HG02678 (cell line): Measurements from ENCODE around the gene TTC34.
"Not testable (repeated sequence)": the region's sequence is repeated elsewhere in the genome, so short reads cannot be mapped to it uniquely, and the experiment has no call there.

ENCODE experiments used
- ATAC-seq: cut with Tn5 transposase; IDR thresholded peaks from one replicate; pipeline ENCODE4 v1.9.1; 2021; ENCODE audit warnings: mild to moderate bottlenecking, moderate library complexity; ENCODE audit not compliant: unreplicated experiment

TTC34 gene

GRCh38 chr1:2630498-2631135 is 170.9 kb downstream of the TTC34 start:
- ATAC-seq, result no peak

DNA sequence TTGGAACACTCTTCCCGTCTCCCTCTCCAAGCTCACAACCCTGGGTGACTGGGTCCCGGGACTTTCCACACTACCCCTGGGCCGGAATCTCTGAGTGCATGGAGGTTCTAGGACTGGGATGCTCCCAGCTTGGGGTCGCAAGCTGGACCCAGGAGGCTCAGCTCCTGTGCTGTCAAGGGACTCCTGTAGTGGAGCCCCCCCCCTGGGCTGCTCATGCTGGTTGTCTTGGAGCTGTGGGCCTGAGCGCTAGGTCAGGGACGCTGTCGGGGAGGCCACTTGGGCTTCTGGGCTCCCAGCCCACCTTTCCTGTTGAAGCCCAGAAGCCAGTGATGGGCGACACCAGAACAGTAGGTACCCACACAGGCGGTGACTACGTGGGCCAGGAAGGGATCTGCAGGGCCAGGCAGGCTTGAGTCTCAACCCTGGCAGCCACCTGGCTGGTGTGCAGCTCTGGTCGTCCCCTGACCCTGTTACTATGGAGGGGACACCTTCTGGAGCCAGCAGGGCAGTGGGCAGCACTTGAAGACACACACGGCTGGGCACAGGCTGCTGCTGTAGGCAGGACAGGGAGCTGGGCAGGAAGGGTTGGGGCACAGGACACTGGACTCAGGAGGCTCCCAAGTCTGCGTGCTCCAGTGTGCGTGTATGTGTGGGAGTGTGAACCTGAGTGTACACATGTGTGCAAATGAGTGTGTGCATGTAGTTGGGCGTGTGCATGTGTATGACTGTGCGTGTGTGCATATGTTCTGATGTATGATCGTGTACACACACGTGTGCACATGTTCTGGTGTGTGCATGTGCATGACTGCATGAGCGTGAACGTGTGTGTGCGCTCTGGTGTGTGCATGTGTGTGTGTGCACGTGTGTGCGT is 171.6 kb downstream of the TTC34 start:
- ATAC-seq, result no peak

DNA sequence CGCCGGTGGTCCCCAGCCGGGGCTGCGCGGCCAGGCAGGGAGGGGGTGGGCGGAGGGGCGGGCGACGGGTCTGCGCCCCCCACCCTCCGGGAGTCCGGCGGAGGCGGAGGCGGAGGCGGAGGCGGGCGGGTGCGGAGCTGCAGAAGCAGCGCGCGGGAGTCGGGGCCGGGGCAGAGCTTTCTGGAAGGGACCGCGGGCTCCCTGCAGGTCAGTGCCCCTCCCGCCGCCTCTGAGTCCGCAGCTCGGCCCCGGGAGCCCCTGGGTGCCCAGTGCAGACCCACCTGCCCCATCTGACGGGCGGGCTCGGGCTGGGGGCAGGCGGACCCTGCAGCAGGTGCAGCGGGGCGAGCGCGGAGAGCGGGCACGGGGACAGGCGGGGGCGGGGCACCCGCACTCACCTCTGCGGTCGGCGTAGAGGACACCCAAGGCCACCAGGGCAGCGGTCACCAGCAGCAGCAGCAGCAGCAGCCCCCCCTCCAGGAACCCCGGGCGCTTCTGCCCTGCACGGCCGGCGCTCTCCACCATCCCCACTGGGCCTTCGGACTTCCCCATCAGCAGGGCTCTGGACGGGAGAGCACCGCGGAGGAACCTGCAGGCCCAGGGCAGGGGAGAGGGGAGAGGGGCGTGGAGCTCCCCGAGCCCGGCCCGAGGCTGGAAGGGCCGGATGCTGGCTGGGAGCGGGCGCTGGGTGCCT is 172.4 kb downstream of the TTC34 start:
- ATAC-seq, result no peak

DNA sequence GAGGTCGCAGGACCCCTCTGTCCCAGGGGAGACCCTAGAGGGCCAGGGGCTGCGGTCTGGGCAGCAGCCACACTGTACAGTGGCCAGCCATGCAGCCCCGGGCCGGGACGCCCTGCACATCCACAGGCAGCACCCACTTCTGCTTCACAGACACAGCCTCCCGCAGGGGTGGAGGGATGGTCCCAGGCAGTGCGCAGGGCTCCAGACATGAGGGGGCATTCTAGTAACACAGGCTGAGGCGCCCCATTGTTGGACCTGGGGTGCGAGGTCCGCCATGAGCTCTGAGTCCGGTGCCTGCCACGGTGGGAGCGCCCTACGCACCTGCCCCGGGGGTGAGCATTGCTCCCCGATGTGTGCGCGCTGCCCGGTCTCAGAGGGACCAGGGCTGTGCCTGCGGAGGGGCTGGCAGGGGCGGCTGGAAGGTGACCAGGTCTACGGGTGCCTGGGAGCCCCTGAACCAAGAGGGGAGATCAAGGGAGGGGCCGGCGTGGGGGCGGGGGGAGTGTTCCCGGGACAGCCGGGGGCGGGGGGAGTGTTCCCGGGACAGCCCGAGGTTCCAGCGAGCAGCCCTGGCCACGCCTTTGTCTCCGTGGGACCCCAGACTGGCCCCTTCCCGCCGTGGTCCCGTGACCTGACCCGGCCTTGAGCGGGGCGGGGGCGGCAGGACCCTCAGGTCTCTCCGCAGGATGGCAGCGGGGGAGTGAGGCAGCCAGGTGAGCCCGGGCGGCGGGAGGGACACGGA is 173.1 kb downstream of the TTC34 start:
- no peak for ATAC-seq

DNA sequence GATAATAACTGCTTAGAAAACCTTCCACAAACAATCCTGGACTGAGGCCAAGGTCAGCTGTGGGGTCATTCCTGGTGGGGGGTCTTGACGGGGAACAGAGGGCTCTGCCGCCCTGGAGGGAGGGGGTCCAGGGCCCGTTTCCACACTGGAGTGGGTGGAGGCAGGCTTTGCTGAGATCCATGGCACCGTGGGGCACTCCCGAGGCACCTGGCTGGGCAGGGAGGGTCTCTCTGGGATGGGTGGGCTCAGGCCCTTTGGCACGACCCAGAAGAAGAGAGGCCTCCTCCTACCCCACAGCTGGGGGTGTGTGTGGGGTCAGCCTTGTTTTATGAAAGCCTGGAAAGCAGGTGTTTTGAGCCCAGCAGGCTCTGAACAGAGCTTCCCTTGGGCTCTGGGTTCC is 173.7 kb downstream of the TTC34 start:
- ATAC-seq, result no peak

DNA sequence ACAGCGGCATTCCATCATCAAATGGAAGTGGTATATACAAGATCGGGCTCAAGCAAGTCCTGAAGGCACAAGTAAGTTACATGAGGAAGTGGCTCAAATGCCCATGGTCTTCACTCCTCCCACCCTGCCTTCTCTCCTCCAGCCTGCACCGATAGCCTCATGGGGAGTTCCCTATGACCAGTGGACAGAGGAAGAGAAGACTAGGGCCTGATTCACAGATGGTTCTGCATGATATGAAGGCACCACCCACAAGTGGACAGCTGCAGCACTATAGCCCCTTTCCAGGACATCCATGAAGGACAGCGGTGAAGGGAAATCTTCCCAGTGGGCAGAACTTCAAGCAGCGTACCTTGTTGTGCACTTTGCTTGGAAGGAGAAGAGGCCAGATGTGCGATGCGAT is 175.7 kb downstream of the TTC34 start:
- ATAC-seq, result not testable (repeated sequence)

DNA sequence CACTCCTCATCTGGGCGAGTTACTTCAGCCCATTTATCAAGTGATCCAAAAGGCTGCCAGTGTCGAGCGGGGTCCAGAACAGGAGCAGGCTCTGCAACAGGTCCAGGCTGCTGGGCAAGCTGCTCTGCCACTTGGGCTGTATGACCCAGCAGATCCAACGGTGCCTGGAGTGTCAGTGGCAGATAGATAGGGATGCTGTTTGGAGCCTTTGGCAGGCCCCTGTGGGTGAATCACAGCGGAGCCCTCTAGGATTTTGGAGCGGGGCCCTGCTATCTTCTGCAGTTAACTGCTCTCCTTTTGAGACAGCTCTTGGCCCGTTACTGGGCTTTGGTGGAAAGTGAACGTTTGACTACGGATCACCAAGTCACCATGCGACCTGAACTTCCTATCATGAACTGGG is 176.2 kb downstream of the TTC34 start:
- no peak for ATAC-seq

DNA sequence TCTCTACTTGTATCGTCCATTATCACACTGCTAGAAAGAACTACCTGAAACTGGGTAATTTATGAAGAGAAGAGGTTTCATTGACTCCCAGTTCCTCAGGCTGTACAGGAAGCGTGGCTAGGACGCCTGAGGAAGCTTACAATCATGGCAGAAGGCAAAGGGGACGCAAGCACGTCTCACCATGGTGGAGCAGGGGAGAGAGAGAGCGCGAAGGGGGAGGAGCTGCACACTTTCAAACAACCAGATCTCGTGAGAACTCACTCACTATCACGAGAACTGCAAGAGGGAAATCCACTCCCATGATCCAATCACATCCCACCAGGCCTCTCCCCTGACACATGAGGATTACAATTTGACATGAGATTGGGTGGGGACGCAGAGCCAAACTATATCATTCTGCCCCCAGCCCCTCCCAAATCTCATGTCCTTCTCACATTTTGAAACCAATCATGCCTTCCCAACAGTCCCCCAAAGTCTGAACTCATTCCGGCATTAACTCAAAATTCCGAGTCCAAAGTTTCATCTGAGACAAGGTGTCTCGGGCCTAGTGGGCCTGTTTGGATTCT is 176.7 kb downstream of the TTC34 start:
- ATAC-seq, result no peak

- ATAC-seq, result no peak
These were observed 177.7 kb downstream of the TTC34 start for GRCh38 chr1:2623571-2624337.

DNA sequence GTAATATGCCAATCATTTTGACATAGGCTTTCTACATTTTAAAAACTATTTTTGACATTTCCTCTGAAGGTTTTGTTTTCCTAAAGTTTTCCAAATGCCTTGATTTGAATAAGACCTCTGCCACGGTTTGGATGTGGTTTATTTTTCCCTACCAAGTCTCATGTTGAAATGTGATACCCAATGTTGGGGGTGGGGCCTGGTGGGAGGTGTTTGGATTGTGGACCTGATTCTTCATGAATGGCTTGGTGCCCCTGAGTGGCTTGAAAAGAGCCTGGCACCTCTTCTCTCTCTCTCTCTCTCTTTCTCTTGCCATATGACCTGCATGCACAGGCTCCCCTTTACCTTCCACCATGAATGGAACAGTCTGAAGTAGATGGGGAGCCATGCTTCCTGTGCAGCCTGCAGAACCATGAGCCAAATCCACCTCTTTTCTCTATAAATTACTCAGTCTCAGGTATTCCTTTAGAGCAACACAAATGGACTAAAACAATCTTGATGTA is 183.5 kb downstream of the TTC34 start:
- ATAC-seq, result no peak

- ATAC-seq, result no peak
These were observed 187.3 kb downstream of the TTC34 start for GRCh38 chr1:2614145-2614544.

- no peak for ATAC-seq
These were observed 188.7 kb downstream of the TTC34 start for GRCh38 chr1:2612591-2613365.

- no peak for ATAC-seq
These were observed 189.7 kb downstream of the TTC34 start for GRCh38 chr1:2611621-2612437.

DNA sequence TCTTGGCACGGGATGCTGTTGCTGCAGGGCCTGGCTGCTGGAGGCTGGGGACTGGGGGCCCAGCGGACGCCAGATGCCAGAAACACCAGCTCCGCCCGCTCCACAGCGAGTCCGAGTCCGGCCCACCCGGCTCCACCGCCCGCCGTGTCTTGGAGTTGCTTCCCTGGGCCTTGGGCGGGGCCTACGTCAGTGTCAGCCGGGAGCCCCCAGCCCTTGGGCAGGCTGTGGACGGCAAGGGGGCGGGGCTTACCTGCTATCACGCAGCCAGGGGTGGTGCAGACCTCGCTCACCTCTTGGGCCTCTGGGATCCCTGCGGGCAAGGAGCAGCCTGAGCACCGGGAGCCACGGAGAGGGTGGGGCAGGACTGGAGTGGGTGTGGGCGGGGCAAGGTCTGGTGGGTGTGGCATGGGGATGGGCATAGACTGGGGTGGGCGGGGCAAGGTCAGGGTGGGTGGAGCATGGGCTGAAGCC is 190.4 kb downstream of the TTC34 start:
- ATAC-seq, result no peak

GRCh38 chr1:2610036-2610959 is 191.2 kb downstream of the TTC34 start:
- ATAC-seq, result no peak

DNA sequence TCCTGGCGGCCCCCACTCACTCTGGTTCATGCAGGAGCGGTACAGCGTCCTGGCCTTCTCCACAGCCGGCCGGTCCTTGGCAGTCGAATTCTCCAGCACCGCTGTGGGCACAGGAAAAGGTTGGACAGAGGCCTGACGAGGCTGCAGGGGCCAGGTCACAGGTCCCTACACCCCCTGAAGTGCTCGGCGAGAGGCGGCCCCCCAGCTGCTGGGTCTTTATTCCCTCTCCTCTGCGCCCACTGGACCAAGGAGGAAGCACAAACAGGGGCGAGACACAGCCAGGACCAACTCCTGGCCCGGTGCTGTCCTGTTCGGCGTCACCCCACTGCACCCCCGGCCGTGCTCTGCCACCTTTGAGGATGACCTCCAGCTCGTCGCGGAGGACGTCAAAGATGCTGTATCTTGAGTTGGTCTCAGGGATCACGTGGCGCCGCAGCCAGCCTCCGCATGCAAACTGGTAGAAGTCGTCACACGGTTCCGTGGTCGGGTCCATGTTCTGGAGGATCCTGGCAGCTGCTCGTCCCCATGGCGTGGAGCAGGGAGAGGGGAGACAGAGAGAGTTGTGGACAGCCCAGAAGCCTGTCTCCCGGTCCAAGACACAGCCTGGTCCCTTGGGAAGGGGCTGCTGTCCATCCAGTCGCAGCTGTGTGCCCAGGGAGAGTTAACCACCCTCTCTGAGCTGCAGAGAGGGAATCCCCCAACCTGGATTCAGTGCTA is 192.0 kb downstream of the TTC34 start:
- ATAC-seq, result no peak
